Inflammatory macrophage (primary cell): ENCODE data around the gene TARS2.

Experiments used
- DNase-seq, 2 donors: peaks; one replicate each; pipeline ENCODE4 v3.0.0-alpha.2; 2020 to 2022

TARS2 gene

DNA sequence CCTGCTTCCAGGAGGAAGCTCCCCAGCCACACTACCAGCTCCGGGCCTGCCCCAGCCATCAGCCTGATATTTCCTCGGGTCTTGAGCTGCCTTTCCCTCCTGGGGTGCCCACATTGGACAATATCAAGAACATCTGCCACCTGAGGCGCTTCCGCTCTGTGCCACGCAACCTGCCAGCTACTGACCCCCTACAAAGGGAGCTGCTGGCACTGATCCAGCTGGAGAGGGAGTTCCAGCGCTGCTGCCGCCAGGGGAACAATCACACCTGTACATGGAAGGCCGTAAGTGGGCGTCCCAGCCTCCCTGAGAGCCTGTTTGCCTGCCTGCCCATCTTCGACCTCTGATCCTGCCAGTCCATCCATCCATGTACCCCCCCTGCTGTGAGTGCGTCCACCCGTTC, 24.3 kb downstream of the TARS2 start:
- DNase-seq = no peak

DNA sequence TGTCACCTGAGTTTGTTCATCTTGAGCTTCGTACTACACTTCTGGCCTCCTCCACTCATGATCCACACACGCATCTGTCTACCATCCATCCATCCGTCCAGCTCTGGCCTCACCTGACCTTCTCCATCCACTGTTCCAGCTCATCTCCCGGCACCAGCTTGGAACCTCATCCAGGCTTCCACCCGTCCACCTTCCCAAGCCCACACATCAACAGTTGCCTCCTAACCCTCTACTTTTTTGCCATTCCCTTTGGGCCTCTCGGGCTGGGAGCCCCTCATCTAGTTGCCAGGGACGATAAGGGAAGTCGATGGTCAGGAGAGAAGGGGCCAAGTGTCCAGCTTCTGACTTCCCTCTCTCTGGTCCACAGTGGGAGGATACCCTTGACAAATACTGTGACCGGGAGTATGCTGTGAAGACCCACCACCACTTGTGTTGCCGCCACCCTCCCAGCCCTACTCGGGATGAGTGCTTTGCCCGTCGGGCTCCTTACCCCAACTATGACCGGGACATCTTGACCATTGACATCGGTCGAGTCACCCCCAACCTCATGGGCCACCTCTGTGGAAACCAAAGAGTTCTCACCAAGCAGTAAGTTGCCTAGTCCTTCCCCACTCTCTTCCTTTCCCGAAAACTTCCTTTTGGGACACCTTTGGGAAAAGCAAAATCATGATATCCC, 24.9 kb downstream of the TARS2 start:
- DNase-seq = no peak

DNA sequence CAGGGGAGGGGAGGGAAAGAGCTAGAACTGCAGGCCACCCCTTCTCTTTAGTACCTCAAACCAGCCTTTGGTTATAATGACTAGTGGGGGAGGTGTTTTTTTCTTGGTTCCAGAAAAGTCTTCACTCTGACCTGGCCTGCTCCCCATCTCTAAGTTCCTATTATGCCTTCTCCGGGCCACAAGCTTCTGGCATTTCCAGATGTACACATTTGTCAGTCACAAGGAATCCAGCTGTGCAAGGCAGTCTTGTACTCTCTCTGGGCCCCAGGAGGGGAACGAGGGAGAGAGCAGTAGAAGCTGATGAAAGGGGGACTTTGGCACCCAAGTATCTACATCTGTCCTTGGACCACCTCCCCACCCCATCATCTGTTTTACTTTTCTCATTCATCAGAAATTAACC, 25.6 kb downstream of the TARS2 start:
- no peak for DNase-seq

DNA sequence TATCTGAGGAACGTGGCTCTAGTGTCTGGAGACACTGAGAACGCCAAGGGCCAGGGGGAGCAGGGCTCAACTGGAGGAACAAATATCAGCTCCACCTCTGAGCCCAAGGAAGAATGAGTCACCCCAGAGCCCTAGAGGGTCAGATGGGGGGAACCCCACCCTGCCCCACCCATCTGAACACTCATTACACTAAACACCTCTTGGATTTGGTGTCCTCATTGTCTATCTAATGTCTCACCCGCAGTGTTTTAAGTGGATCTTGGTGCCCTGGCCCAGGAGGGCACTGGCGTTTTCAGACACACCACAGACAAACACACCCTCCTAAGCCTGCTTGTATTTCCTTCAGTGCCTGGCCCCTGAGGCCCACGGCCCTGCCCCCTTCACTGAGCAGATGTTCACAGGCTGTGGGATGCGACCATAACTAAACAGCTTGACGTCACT, 26.2 kb downstream of the TARS2 start:
- no peak for DNase-seq

DNA sequence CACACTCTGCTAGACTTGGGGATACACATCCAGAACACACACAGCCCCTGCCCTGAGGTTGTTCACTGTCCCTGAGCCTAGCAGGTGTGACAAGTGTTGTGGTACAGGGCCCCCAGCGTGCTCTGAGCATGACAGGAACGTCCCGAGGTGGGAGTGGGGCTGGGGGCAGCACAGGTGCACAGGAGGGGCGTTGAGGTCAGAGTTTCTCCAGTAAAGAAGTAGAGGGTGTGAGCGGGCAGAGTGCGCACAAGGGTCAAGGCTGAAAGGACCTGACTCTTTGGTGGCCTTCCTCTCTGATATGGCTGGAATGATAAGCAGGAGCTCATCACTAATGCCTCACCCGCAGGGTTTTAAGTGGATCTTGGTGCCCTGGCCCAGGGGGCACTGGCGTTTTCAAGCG, 27.0 kb downstream of the TARS2 start:
- DNase-seq = no peak

DNA sequence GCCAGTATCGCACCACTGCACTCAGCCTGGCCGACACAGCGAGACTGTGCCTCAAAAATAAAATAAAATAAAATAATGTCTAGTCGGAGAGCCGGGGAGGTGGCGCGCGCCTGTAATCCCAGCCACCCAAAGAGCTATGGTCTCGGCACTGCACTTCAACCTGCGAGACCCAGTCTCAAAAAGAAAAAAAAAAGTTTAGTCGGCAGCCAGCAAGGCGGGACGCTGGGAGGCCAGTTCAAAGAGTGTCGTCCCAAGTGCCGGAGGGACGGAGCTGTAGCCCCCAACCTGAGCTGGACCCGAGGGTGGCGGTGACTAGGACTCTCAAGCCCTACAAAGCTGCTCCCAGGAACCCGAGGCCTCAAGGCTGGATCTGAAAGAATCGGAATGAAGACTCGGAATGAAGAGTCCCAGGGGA, 27.7 kb downstream of the TARS2 start:
- DNase-seq = no peak

DNA sequence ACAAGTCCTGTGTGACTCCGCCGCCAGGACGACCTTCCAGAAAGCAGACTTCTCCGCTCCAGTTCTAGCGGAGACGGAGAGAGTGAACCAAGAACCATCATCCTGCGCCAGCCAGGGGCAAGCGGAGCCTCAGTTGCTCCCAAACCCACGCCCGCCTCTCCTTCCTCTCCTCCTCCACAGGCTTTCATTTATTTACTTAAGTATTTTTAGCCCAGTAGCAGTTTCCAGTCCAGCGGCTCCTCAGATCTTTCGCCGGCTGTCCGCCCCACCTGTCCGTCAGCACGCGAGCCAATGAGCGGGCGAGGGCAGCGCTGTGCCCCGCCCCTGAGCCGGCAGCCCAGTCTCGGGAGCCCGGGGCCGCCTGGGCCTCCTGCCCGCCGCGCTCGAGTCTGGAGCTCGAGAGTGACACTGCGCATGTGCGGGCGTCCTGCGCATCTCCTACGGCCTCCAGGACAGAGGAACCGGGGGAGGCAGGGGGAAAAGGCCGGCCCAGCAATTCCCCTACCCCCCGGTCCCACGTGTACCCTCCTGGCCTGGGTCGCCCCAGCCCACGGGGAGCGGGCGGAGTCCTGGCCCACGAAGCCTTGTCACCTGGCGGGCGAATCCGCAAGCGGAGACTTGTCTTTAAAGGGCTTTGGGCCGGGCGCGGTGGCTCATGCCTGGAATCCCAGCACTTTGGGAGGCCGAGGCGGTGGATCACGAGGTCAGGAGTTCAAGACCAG, 28.3 kb downstream of the TARS2 start, which contains the start of gene FALEC:
TSS of gene FALEC (plus strand) at position 425 of the 722 bp plus-strand sequence.
- DNase-seq = peak; percentile 96 to 97

DNA sequence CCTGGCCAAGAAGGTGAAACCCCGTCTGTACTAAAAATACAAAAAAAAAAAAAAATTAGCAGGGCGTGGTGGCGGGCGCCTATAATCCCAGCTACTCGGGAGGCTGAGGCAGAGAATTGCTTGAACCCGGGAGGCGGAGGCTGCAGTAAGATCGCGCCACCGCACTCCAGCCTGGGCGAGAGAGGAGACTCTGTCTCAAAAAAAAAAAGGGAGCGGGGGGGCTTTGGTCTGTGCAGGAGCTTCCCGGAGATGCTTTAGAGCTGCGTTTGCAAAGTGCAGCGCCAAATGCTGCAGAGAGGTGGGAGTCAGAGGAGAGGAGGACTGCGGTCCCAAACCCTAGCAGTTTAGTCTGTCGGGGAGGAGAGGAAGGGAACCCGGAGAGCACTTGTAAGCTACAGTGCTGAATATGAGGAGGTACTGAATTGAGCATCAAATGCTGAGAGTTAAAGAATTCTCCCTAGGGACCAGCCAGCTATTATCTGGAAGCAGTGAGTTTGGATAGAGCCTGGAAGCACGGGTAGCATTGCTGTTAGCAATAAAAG, 28.9 kb downstream of the TARS2 start:
- DNase-seq = no peak

DNA sequence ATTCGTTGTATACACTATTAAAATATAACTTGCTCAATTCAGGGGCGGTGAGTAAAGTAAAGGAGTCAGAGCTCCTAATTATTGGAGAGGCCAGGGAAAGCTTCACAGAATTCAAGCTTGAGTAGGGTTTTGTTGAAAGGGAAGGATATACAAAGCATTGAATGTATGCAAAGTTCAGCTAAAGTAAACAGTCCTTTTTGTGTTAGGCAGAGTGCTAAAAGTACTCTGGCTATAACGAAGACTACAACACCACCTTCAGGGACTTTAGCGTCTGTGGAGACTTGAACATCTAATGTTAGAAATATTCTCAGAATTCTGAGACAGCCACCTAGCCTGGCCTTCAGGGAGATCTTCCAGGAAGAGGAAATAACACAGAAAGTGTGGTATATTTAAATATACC, 29.4 kb downstream of the TARS2 start:
- DNase-seq = no peak

DNA sequence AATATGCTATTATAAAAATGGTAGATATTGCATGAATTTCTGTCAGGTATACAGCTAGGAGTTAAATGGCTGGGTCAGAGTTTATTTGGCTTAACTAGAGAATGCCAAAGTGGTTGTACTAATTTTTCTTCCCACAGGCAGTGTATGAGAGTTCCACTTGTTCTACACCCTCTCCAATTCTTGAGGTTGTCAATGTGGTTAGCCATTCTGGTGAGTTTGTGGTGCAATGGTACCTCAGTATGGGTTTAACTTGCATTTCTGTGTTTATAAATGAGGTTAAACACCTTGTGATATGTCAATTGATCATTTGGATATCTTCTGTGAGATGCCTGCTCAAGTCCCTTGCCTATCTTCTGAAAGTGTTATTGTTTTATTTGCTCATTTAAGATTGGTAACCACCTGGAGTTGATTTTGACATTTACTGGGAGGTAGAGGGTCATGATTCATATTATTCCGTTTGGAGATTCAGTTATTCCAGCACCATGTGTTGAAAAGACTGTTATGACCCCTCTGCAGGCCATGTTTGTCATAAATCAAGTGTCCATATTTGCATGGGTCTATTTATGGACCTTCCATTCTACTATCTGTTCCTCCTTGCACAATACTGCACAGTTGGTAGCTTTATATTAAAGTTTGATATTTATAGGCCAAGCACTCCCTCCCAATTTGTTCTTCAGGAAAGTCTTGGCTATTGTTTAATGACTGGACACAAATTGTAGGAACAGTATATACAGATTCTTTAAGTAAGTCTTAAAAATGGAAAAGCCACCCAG, 34.2 kb downstream of the TARS2 start:
- DNase-seq = no peak

DNA sequence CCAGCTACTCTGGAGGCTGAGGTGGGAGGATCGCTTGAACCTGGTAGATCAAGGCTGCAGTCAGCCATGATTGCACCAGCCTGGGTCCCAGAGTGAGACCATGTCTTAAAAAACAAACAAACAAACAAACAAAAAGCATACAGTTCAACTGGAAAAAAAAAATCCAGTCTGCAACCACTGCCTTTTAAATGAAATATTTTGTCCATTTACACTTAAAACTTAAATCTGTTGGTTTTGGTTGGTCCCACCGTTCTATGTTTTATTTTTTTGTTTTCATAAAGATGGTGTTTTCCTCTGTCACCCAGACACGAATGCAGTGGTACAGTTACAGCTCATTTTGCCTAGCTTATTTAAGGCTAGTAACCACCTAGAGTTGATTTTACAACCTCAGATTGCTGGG, 38.1 kb downstream of the TARS2 start:
- DNase-seq = no peak

DNA sequence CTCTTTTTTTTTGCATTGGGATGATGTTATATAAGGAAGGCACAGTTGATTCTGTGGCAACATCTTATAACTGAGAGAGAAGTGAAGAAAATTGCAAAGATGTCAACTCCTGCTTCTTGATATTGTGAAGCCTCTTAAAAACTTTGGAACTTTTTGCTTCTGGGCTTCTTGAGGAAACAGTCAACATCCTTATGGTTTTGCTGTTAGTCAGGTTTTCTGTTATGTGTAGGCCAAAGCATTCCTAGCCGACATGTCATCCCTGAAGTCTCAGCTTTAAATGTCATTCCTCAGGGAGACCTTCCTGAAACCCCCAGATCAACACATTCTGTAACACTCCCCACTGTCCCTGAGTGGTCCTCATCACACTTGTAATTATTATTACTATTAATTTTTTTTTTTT, 41.0 kb downstream of the TARS2 start:
- DNase-seq = no peak

DNA sequence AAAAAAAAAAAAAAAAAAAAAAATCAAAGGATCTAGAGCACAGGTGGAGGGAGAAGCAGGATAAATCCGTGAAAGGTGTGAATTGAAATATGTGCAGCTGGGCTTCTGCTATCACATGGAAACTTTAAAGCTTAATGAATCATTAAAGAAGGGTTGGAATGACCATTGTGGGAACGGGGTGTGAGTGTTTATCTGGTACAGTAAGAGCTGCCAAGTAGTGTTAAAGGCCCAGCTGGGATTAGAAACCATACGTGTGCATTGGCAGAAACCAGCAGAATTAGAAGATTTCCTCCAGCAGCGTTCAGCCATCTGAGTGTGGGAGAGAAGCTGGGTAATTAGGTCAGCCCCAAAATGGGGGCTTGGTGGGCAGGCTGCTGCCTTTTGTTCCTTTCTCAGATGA, 41.8 kb downstream of the TARS2 start:
- no peak for DNase-seq

DNA sequence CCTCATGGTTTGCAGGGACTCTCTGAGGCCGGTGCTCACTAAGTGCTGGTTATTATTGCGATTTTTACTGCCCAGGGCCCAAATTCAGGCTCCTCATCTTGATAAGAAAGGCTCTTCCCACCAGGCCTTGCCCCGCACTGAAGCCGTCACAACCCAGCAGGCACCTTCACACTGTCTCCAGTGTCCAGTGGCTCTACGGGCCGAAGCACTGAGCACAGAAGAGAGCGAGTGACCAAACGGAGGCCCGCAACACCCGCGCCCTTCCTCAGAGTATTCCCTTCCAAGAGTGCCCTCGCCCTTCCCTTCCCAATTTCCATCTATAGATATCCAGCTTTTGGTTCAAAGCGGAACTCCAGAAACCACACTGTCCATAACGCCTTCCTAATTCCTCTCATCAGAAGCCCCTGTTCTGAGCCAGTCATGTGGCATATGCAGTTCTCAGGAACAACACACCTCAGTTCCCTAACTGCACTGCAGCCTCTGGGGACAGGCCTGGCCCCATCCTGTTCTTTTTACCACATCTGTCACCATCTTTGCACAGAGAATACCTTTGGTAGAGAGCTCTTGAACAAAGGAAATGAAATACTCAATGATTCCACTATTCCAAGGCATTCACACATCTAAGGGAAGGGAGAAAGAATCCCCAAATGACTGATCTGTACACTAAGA, 43.4 kb downstream of the TARS2 start:
- DNase-seq = no peak

DNA sequence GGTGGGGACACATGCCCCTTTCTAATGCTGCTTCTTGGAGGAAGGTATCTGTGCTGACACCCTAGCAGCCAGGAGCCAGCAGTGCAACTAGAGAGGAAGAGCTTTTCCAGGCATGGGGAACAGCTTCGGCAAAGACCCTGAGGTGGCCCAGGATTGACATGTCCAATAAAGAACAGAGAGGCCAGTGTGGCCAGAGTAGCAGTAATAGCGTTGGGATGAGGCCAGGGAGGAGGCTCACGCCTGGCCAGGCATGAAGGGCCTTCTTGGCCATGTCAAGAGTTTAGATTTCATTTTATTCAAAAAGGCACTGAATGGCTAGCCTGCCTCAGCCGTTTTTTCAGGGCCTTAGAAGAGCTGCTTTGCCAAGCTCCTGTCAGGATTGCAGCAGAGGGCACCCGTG, 45.6 kb downstream of the TARS2 start:
- DNase-seq = no peak

DNA sequence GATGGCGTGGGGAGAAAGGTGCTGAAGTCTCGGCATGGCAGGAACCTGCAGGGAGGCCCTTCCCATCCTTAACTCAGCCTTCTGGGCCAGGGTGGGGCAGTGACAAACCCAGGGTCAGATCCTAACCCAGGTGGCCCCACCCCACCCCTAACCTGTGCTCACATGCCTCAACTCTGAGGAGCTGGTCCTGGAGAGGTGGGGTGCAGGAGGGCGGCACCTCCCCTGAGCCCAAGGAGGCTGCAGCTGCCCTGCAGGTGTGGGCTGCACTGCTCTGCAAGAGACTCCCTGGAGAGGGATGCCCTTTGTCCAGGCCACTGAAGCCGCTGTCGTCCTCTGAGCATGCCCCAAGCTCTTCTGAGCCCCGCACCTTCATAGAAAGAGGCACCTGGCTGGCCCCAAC, 46.8 kb downstream of the TARS2 start:
- no peak for DNase-seq

DNA sequence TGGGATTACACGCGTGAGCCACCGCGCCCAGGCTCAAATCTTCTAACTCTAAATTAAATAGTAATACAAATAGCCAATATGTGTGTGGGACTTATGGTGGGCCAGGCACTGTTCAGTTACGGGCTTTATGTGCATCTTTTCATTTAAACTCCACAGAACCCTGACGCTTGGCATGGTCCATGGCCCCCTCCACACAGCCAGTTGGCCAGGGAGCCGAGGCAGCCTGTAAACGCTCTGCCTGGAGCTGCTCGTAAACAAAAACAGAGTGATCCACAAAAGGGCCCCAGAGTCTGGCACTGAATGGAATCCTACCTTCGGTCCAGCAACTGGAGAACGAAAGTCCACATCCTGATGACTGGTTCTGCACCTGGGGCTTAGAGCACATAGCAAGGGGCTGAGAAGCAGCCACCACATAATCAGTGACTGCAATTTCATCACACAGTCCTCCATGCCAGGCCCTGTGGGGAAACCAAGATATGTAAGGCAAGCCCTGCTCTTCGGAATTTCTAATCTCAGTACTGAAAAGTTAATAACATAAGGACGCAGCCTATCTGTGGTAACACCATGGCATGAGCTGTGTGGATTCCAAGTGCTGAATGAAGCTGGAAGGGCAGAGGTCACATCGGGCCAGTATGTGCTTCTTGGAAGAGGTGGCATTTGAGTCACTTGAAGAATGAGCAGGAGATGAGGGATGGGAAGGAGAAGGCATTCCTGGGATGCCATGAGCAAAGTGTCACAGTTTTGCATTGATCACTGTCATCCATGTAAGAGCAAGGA, 48.5 kb downstream of the TARS2 start:
- DNase-seq = no peak

DNA sequence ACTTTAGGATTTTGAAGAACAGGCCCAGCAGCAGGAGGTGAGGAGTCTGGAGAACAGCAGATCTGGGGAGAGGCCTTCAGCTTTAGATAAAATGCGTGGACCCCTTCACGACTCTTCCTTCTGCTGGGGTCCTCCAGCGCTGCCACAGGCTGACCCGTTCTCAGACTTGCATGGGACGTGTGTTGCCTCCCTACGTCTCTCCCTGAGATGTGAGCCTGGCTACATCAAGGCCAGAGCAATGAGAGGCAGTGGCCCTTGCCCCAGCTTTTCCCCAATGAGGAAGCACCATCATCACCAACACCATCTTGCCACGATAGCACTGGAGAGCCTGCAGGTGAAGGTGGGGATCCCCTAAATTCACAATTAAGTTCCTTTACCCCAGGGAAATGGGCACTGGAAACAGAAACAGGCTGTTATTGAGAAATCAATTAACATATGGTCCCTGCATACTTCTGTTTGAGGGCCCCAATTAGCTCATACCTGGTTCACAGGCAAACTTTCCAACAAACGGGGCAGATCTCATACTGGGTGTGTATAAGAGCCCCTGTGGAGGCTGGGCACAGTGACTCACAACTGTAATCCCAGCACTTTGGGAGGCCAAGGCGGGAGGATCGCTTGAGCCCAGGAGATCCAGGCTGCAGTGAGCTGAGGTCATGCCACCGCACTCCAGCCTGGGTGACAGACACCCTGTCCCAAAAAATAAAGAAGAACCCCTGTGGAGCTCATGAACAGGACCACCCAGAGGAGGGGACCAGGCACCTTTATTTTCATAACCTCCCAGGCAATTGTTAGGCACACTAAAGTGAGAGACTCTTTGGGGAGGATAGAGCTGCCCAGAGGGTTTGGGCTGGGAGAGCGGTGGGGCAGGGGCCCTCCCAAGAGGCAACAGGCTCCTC, 49.9 kb downstream of the TARS2 start:
- DNase-seq = no peak

DNA sequence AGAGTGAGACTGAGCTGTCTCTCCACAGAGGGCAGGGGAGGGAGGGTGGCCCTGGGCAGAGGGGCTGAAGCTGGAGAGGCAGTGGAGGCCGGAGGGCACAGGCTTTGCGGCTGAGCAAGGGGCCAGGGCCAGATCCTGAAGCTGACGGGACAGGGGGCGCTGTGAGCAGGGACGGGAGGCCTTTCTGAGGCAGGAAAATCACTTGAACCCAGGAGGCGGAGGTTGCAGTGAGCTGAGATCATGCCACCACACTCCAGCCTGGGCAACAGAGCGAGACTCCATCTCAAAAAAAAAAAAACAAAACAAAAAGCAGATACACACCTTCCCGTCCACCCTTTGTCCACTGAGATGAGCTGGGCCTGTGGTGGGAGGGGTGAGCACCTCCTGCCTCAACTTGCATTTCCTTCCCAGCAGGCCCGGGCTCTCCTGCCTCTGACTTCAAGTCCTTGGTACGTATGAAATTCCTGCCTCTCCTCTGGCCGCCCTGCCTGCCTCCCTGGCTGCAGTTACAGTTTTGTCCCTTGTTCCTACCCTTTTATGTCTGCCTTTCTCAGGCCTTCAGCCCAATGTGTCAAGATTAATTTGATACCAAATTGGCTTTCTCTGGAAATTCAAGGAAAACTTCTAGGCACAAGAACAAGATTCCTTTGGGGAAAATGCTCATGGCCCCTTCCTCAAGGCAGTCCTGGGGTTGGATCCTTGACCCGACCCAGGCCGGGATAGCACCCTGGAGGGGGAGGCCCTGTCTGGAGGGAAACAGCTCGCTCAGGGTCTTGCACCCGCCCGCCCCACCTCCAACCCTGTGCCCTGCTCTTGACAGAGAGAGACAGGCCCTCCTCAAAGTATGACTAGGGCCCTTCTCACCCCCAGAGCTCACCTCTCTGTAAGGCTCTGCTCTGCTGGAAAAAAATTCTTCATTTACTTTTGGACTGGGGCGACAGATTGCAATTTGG, 50.8 kb downstream of the TARS2 start:
- DNase-seq = no peak
